GM18520 (cell line): ENCODE results near the gene PFDN4.

Source experiments
- ATAC-seq: cut with Tn5 transposase; IDR thresholded peaks from one replicate; pipeline ENCODE4 v1.9.1; 2021; ENCODE audit not compliant: unreplicated experiment

The PFDN4 gene

GRCh38 chr20:54207743-54208547 lies at the start of gene PFDN4:
Gene PFDN4, plus strand, starts transcription at chr20:54208087. Its CDS starts 14 bp downstream, at chr20:54208101.
- ATAC-seq = peak; percentile 88

GRCh38 chr20:54158226-54158625 lies 49.7 kb upstream of the PFDN4 start:
- ATAC-seq = no peak

GRCh38 chr20:54158856-54159418 lies 49.0 kb upstream of the PFDN4 start:
- no peak for ATAC-seq

- no peak for ATAC-seq
These were observed 47.6 kb upstream of the PFDN4 start for GRCh38 chr20:54160065-54161007.

GRCh38 chr20:54161008-54161820 lies 46.7 kb upstream of the PFDN4 start:
- no peak for ATAC-seq

- no peak for ATAC-seq
These were observed 46.1 kb upstream of the PFDN4 start for GRCh38 chr20:54161821-54162149.

- ATAC-seq = no peak
These were observed 45.4 kb upstream of the PFDN4 start for GRCh38 chr20:54162378-54163009.

DNA sequence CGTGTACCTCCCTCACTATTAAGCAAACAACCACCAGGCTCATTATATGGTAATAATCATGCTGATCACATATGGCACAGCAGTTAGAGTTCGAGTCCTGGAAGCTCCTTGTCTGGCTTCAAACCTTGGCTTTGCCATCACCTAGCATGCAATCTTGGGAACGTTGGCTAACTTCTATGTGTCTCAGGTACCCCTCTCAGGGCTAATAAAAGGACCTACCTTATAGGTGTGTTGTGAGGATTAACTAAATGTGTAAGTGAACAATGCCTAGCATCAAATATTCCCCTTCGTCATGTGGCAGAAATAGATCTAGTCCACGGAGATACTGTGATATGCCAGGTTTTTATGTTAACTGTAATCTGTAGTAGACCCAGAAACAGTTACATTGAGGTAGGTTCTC lies 44.5 kb upstream of the PFDN4 start:
- no peak for ATAC-seq

DNA sequence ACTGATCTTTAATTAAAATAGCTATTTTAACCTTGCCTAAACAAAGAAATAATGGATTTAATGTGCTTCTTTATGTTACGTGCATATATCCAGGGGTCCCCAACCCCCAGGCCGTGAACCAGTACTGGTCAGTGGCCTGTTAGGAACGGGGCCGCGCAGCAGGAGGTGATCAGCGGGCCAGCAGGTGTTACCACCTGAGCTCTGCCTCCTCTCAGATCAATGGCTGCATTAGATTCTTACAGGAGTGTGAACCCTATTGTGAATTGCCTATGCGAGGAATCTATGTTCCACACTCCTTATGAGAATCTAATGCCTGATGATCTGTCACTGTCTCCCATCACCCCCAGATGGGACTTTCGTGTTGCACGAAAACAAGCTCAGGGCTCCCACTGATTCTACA lies 42.9 kb upstream of the PFDN4 start:
- no peak for ATAC-seq

- ATAC-seq = no peak
These were observed 42.1 kb upstream of the PFDN4 start for GRCh38 chr20:54165803-54166202.

DNA sequence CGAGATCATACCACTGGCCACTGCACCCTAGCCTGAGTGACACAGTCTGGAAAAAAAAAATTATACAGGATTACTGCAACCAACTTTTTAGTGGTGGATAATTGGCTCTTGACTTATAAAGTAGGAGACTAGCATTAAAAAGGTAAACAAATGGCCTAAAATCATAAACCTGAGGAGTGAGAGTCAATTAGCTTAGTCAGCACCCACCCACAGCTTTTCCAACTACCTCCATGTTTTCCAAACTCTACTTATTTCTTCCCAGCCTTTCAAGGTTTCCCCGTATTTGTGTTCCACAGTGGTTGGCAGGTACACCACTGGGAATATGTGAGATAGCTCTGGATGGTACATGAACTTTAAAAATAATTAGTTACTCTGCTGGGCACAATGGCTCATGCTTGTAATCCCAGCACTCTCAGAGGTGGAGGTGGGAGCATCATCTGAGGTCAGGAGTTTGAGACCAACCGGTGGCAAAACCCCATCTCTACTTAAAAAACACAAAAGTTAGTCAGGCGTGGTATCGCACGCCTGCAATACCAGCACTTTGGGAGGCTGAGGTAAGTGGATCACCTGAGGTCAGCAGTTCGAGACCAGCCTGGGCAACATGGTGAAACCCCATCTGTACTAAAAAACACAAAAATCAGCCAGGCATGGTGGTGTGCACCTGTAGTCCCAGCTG lies 40.8 kb upstream of the PFDN4 start:
- no peak for ATAC-seq

DNA sequence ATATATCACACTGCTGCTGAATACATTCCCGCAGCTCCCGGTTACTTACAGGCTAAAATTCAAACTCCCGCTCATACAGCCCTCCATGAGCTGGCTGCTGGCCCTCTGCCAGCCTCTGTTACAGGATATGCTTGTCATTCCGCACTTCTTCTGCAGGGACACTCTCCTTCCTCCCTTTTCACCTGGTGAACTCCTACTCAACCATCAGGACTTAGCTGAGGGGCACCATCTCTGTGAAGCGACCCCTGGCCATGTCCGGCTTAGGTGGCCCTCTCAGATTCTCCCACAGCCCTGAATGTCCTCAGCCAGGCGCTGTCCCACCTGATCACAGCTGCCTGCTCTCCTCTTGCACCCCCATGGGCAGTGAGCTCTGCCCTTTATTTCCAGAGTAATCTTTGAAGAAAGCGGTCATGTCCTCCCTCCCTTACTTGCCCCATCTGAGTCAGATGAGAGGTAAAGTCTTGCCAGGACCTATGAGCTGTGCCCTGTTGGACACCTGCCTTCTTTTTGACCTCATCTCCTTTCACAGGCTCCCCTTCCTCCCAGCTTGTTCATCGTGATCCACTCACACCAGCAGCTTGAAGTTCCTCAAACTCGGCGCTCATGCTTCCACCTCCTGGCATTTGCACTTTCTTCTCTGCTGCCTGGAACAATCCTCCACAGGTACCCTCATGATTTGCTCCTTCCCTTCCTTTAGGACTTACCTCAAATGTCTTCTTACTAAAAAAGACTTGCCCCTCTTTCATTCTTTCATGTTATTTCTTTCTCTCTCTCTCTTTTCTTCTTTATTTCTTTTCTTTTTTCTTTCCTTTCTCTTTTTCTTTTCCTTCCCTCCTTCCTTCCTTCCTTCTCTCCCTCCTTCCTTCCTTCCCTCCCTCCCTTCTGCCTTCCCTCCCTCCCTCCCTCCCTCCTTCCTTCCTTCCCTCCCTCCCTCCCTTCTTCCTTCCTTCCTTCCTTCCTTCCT lies 39.7 kb upstream of the PFDN4 start:
- ATAC-seq = no peak

- ATAC-seq = no peak
These were observed 38.7 kb upstream of the PFDN4 start for GRCh38 chr20:54168961-54169862.

DNA sequence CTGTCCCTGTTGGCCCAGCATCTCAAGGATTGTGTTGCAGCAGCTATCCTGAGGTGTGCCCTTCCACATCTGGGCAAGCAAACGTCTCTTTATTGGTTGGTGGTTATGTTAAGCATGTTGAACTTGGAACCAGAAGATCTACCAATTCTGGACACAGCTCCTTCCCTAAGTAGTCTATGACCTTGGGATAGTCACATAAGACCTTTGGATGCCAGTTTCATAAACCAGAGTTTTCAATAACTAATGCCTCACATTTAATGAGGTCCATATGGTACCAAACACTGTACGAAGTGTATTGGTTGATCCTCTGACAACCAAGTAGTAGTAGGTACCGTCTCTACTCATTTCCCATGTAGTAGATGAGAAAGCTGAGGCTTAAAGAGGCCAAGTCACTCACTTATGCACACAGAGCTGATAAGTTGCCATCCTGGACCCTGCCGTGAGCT lies 37.8 kb upstream of the PFDN4 start:
- ATAC-seq = no peak

GRCh38 chr20:54170963-54171362 lies 36.9 kb upstream of the PFDN4 start:
- no peak for ATAC-seq

DNA sequence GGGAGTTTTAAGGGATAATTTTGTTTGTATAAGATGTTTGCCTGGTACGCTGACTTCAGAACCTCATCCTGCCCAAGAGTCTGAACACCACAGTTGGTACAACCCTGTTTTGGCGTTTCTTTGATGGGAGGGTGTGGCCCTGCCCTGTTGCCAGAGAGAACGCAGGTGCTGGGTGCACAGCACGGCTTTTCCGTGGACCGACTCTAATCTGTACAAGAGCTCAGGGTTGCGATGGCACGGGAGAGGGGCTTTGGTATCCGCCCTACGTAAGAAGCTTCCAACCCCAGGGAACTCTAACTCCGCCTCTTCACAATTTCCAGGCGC lies 35.4 kb upstream of the PFDN4 start:
- no peak for ATAC-seq

DNA sequence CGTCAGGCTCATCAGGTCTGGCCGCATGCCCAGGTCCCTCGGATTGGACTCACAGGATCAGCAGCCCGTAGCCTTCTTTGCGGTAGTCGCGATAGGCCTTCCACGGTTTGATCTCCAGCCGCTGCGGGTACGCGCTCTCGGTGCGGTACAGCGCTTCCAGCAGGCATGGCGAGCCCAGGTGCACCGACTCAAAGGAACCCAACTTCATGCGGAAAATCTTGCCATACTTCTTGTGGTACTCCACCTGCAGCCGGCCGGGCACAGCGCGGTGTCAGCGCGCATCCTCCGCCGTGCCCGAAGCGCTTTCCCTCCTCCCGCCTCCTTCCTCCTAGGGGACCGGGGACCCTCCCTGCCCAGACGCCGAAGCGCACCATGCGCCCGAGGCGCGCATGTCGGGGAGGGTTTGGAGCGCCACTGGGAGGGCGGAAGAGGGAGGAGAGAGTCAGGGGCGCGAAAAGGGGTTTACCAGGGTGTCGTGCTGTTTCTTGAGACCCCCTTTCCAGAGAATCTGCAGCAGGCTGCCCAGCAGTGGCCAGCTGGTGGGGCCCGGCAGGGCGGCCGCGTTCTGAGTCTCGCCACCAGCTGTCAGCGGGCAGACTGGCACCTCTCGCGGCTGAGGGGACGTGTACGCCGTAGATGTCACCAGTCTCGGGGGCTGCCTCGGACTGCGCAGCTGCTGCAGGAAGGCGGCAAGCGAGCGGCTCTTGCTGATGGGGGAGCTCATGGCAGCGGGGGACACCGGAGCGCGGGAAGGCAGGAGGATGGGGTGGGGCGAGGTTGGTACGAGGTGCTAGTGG lies 34.8 kb upstream of the PFDN4 start:
- ATAC-seq = no peak
